Measurements from ENCODE around the gene PUS7L. TPM values are rescaled to one million over a fixed set of nuclear protein-coding genes. Genes with fewer than 3 reads are reported as not detected.

PUS7L gene
- total and polyA plus RNA-seq, 7 experiments from 2014 or later, result 14.0 to 39.0 (median 24.5) TPM

DNA sequence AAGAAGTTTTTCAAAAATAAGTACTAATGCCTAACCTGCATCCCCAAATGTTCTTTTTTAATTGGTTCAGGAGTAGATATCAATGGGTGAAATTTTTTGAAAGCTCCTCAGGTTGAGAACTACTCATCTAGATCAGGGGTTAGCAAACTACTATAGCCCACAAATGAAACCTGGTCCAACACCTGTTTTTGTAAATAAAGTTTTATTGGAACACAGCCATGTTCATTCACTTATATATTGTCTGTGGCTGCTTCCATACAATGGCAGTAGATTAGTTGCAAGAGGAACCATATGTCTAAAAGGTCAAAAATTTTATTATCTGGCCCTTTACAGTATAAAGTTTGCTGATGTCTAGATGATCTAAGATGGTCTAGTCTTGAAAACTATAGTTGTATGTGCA lies 13.8 kb downstream of the PUS7L start:
- intact Hi-C loops (cut with micrococcal nuclease), result no loop called here
- ChIA-PET CTCF (no interaction called here), POLR2A (no interaction called here)
- Histone ChIP-seq H3K27ac (ENCODE audit: low read depth, low read length) (no peak overlapping the region), H3K27me3 (ENCODE audit: control insufficient read depth in 2 of 2, insufficient read depth in 2 of 2, low read length in 2 of 2) (no peaks in the 10 kb centered on the region), H3K9me3 (ENCODE audit: control insufficient read depth in 2 of 3, low read length in 3 of 3) (no peaks in the 10 kb centered on the region), H3K4me3 (ENCODE audit: low read length) (no peak overlapping the region), H3K36me3 (ENCODE audit: control insufficient read depth in 2 of 3, insufficient read depth in 3 of 3, low read length in 3 of 3) (peaks cover 0 to 21% (median 0%) of the 10 kb centered on the region in 3 experiments), H3K4me1 (ENCODE audit: control insufficient read depth in 2 of 2, insufficient read depth in 2 of 2, low read length in 2 of 2) (no peaks in the 10 kb centered on the region)
- ATAC-seq, result no peak
- Mint-ChIP-seq H3K4me1 (peaks cover 0 to 12% (median 7%) of the 10 kb centered on the region in 7 donors), H3K4me3 (no peak overlapping the region), H3K27me3 (no peaks in the 10 kb centered on the region), H3K27ac (no peak overlapping the region), H3K36me3 (peaks cover 0 to 58% (median 40%) of the 10 kb centered on the region in 5 donors), H3K9me3 (peaks cover 0 to 2% (median 0%) of the 10 kb centered on the region in 11 donors)
- DNase-seq, result no peak

DNA sequence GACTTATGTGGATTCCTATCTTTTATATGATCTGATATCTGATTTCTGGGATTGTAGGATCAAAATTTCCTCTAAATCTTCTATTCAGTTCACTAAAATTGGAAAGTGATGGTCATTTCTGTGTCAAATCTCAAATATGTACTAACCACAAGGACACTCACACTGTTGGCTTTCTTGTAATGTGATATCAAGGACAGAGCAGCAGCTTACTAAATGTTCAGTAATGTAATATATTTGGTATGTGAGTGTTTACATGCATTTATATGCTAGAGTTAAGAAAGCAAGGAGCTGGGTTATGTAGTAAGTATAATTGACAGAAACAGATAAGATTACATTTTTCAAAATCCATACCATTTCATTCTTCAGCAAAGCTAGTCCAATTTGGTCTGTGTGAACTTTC lies 16.5 kb downstream of the PUS7L start:
- Histone ChIP-seq H3K9me3 (ENCODE audit: control insufficient read depth in 2 of 3, low read length in 3 of 3) (no peaks in the 10 kb centered on the region), H3K27ac (ENCODE audit: low read depth, low read length) (no peak overlapping the region), H3K4me3 (ENCODE audit: low read length) (no peak overlapping the region), H3K36me3 (ENCODE audit: control insufficient read depth in 2 of 3, insufficient read depth in 3 of 3, low read length in 3 of 3) (peaks cover under 1 to 29% (median 6%) of the 10 kb centered on the region in 3 experiments), H3K4me1 (ENCODE audit: control insufficient read depth in 2 of 2, insufficient read depth in 2 of 2, low read length in 2 of 2) (no peaks in the 10 kb centered on the region), H3K27me3 (ENCODE audit: control insufficient read depth in 2 of 2, insufficient read depth in 2 of 2, low read length in 2 of 2) (no peaks in the 10 kb centered on the region)
- no peak for ATAC-seq
- H3K4me3 Mint-ChIP-seq, result no peak overlapping the region
- H3K27me3 Mint-ChIP-seq, result no peaks in the 10 kb centered on the region
- CTCF ChIA-PET, result no interaction called here
- H3K27ac Mint-ChIP-seq, result no peak overlapping the region
- POLR2A ChIA-PET, result interaction anchor here (1.2 kb wide), 1 partner anchor 17 kb away, joined by 4 read pairs; the partner anchor contains the start of genes IRAK4 and PUS7L
- DNase-seq, result no peak
- intact Hi-C loops (cut with micrococcal nuclease), result no loop called here
- peaks cover 0 to 11% (median 1%) of the 10 kb centered on the region in 7 donors for H3K4me1 Mint-ChIP-seq
- peaks cover 0 to 61% (median 40%) of the 10 kb centered on the region in 5 donors for H3K36me3 Mint-ChIP-seq
- H3K9me3 Mint-ChIP-seq, result peaks cover 0 to 2% (median 0%) of the 10 kb centered on the region in 11 donors

DNA sequence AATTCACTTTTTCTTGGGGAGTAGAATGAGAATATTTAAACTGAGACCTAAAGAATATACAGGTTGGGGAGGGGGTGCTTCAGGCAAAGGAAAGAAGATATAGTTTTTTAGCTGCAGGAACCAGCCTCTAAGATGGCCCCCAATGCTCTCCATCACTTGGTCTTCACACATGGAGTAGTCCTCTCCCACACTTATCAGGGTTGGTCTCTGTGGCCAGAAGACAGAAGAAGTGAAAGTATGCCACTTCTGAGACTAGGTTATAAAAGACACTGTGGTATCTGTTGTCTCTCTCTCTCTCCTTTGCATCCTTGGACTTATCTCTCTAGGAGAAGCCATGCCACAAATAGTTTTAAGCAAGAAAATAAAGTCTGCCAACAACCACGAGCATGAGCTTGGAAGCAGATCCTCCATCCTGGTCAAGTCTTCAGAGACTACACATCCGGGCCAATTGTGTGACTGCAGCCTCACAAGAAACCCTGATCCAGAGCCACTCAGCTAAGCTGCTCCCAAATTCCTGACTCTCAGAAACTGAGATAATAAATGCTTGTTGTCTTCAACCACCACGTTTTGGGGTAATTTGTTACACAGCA lies 18.0 kb downstream of the PUS7L start:
- CTCF ChIA-PET, result interaction anchor here (0.6 kb wide), 1 partner anchor 24 kb away, joined by 3 read pairs; no protein-coding TSS in a partner anchor

DNA sequence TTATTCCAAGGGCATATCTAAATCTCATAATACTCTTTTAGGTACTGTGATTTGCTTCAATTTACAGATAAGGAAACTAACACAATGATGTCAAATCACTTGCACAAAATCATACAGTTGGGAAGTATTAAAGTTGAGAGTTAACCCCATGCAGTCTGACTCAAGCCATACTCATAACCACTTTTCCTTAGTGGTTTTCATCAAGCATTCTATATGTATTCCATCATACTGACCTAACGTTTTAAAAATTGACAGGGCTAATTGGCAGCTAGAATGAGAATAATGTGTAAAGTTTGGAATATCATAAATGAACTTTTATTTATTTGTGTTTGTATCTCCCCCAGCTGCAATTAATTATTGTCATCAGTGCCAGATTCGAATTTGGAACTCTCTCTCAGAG lies 20.9 kb downstream of the PUS7L start:
- no peaks in the 10 kb centered on the region for H3K9me3 ChIP-seq (ENCODE audit: control insufficient read depth in 2 of 3, low read length in 3 of 3)
- DNase-seq, result no peak
- ATAC-seq, result no peak
- intact Hi-C loops (cut with micrococcal nuclease), result no loop called here
- peaks cover 0 to 9% (median 0%) of the 10 kb centered on the region in 7 donors for H3K4me1 Mint-ChIP-seq
- no peak overlapping the region for H3K27ac Mint-ChIP-seq
- no peak overlapping the region for H3K4me3 ChIP-seq (ENCODE audit: low read length)
- no peak overlapping the region for H3K4me3 Mint-ChIP-seq
- H3K9me3 Mint-ChIP-seq, result no peaks in the 10 kb centered on the region
- H3K36me3 Mint-ChIP-seq, result peaks cover 7 to 47% (median 21%) of the 10 kb centered on the region in 5 donors
- CTCF ChIA-PET, result no interaction called here
- no peaks in the 10 kb centered on the region for H3K4me1 ChIP-seq (ENCODE audit: control insufficient read depth in 2 of 2, insufficient read depth in 2 of 2, low read length in 2 of 2)
- H3K36me3 ChIP-seq (ENCODE audit: control insufficient read depth in 2 of 3, insufficient read depth in 3 of 3, low read length in 3 of 3), result peaks cover 6 to 35% (median 7%) of the 10 kb centered on the region in 3 experiments
- no peaks in the 10 kb centered on the region for H3K27me3 Mint-ChIP-seq
- no peaks in the 10 kb centered on the region for H3K27me3 ChIP-seq (ENCODE audit: control insufficient read depth in 2 of 2, insufficient read depth in 2 of 2, low read length in 2 of 2)
- POLR2A ChIA-PET, result no interaction called here
- no peak overlapping the region for H3K27ac ChIP-seq (ENCODE audit: low read depth, low read length)

More for the DNA sequence above, 18.0 kb downstream of the PUS7L start:
- Histone ChIP-seq H3K4me1 (ENCODE audit: control insufficient read depth in 2 of 2, insufficient read depth in 2 of 2, low read length in 2 of 2) (no peaks in the 10 kb centered on the region), H3K9me3 (ENCODE audit: control insufficient read depth in 2 of 3, low read length in 3 of 3) (no peaks in the 10 kb centered on the region), H3K27ac (ENCODE audit: low read depth, low read length) (no peak overlapping the region), H3K4me3 (ENCODE audit: low read length) (no peak overlapping the region), H3K27me3 (ENCODE audit: control insufficient read depth in 2 of 2, insufficient read depth in 2 of 2, low read length in 2 of 2) (no peaks in the 10 kb centered on the region), H3K36me3 (ENCODE audit: control insufficient read depth in 2 of 3, insufficient read depth in 3 of 3, low read length in 3 of 3) (peaks cover 6 to 38% (median 7%) of the 10 kb centered on the region in 3 experiments)
- Mint-ChIP-seq H3K27me3 (no peaks in the 10 kb centered on the region), H3K4me1 (peaks cover 0 to 12% (median 0%) of the 10 kb centered on the region in 7 donors), H3K9me3 (peaks cover 0 to 2% (median 0%) of the 10 kb centered on the region in 11 donors), H3K27ac (peak overlapping the region in 1 of 9 donors; percentile 9), H3K36me3 (peaks cover 7 to 61% (median 34%) of the 10 kb centered on the region in 5 donors), H3K4me3 (no peak overlapping the region)
- intact Hi-C loops (cut with micrococcal nuclease), result no loop called here
- ATAC-seq (no peak), DNase-seq (no peak)
- POLR2A ChIA-PET, result no interaction called here

DNA sequence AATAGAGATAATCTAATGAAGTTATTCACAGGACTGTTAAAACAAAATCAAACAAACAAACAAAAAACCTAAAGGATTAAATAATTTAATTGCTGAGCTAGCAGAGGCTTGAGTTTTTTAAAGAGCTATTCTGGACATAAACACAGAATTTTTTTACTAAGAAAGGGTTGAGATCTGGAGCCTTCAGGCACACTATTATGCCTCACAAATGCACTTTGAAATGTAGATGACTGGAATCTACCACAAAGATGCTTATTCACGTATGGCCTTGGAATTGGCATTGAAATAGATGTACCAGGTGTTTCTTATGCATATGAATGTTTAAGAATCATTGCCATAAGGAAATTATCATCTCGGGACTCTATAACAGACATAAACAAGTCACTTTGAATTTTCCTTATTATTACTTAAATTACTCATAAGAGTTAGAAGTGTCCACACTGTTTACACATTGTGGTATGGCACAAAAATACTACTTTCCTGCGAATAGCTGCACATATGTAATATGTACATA lies 21.6 kb downstream of the PUS7L start:
- Mint-ChIP-seq H3K27ac (no peak overlapping the region), H3K4me1 (peaks cover 0 to 9% (median 0%) of the 10 kb centered on the region in 7 donors), H3K4me3 (no peak overlapping the region), H3K27me3 (no peaks in the 10 kb centered on the region), H3K36me3 (peaks cover 7 to 46% (median 20%) of the 10 kb centered on the region in 5 donors), H3K9me3 (no peaks in the 10 kb centered on the region)
- no peaks in the 10 kb centered on the region for H3K27me3 ChIP-seq (ENCODE audit: control insufficient read depth in 2 of 2, insufficient read depth in 2 of 2, low read length in 2 of 2)
- ATAC-seq, result no peak
- DNase-seq, result no peak
- H3K36me3 ChIP-seq (ENCODE audit: control insufficient read depth in 2 of 3, insufficient read depth in 3 of 3, low read length in 3 of 3), result peaks cover 6 to 31% (median 7%) of the 10 kb centered on the region in 3 experiments
- intact Hi-C loops (cut with micrococcal nuclease), result no loop called here
- no peak overlapping the region for H3K4me3 ChIP-seq (ENCODE audit: low read length)
- H3K9me3 ChIP-seq (ENCODE audit: control insufficient read depth in 2 of 3, low read length in 3 of 3), result no peaks in the 10 kb centered on the region
- ChIA-PET POLR2A (no interaction called here), CTCF (no interaction called here)
- no peaks in the 10 kb centered on the region for H3K4me1 ChIP-seq (ENCODE audit: control insufficient read depth in 2 of 2, insufficient read depth in 2 of 2, low read length in 2 of 2)
- H3K27ac ChIP-seq (ENCODE audit: low read depth, low read length), result no peak overlapping the region

DNA sequence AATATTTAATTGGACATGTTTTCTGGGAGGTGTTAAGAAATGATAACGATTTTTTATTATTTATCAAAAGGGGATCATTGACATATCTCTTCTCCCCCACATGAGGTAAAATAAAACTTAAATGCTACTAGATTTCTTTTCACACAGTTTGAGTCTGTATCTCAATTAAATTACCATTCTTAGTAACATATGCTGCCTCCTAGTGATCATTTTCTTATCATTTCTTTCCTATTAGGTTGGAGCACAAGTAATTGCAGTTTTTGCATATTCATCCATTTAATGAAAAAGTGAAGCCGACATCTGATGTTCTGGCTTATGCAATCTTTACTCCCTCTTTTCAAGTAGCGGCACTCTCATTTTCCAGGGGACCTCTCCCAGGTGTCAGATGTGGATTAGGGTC lies 24.9 kb downstream of the PUS7L start:
- H3K4me3 ChIP-seq (ENCODE audit: low read length), result no peak overlapping the region
- H3K27me3 ChIP-seq (ENCODE audit: control insufficient read depth in 2 of 2, insufficient read depth in 2 of 2, low read length in 2 of 2), result no peaks in the 10 kb centered on the region
- H3K27ac Mint-ChIP-seq, result no peak overlapping the region
- ChIA-PET POLR2A (no interaction called here), CTCF (no interaction called here)
- ATAC-seq, result no peak
- H3K9me3 Mint-ChIP-seq, result no peaks in the 10 kb centered on the region
- peaks cover 7 to 47% (median 8%) of the 10 kb centered on the region in 5 donors for H3K36me3 Mint-ChIP-seq
- DNase-seq, result no peak
- no peak overlapping the region for H3K4me3 Mint-ChIP-seq
- H3K4me1 ChIP-seq (ENCODE audit: control insufficient read depth in 2 of 2, insufficient read depth in 2 of 2, low read length in 2 of 2), result no peaks in the 10 kb centered on the region
- intact Hi-C loops (cut with micrococcal nuclease), result loop anchor here in 1 of 2 donors (5.0 kb wide), 1 partner anchor 286 kb away; no protein-coding TSS in a partner anchor
- H3K9me3 ChIP-seq (ENCODE audit: control insufficient read depth in 2 of 3, low read length in 3 of 3), result no peaks in the 10 kb centered on the region
- no peak overlapping the region for H3K27ac ChIP-seq (ENCODE audit: low read depth, low read length)
- H3K36me3 ChIP-seq (ENCODE audit: control insufficient read depth in 2 of 3, insufficient read depth in 3 of 3, low read length in 3 of 3), result peaks cover 0 to 30% (median 7%) of the 10 kb centered on the region in 3 experiments
- no peaks in the 10 kb centered on the region for H3K27me3 Mint-ChIP-seq
- H3K4me1 Mint-ChIP-seq, result peaks cover 0 to 14% (median 8%) of the 10 kb centered on the region in 7 donors
